Effector memory CD4-positive, alpha-beta T cell (primary cell): ENCODE measurements around the gene GOLGA6C.
"Not testable (repeated sequence)": the region's sequence is repeated elsewhere in the genome, so short reads cannot be mapped to it uniquely, and the experiment has no call there.

Experiments used
- DNase-seq, 3 donors: peaks; one replicate each; pipeline ENCODE4 v3.0.0-alpha.2; 2020
- H3K27ac ChIP-seq: 2 replicates; pipeline ENCODE4 v1.7.0; 2013; ENCODE audit warnings: mild to moderate bottlenecking, low read length, moderate library complexity; ENCODE audit not compliant: insufficient read depth, poor library complexity, severe bottlenecking
- H3K27me3 ChIP-seq: replicated peaks from 2 replicates; pipeline ENCODE4 v1.7.0; 2013; ENCODE audit warnings: mild to moderate bottlenecking, low read length; ENCODE audit not compliant: insufficient read depth, control insufficient read depth, poor library complexity, severe bottlenecking
- H3K36me3 ChIP-seq: 2 replicates; pipeline ENCODE4 v1.7.0; 2013; ENCODE audit warnings: mild to moderate bottlenecking, low read length, moderate library complexity; ENCODE audit not compliant: control insufficient read depth, insufficient read depth
- H3K4me1 ChIP-seq: 2 replicates; pipeline ENCODE4 v1.7.0; 2013; ENCODE audit warnings: low read length, mild to moderate bottlenecking; ENCODE audit not compliant: control insufficient read depth, insufficient read depth, poor library complexity, severe bottlenecking
- H3K4me3 ChIP-seq: 2 replicates; pipeline ENCODE4 v1.7.0; 2013; ENCODE audit warnings: low read length, low read depth, mild to moderate bottlenecking; ENCODE audit not compliant: insufficient read depth, poor library complexity, severe bottlenecking
- H3K9me3 ChIP-seq: 2 replicates; pipeline ENCODE4 v1.7.0; 2013; ENCODE audit warnings: mild to moderate bottlenecking, low read length, moderate library complexity; ENCODE audit not compliant: control insufficient read depth

GOLGA6C gene

GRCh38 chr15:75314552-75315290 is 56.6 kb downstream of the GOLGA6C start:
- H3K4me3 ChIP-seq: no peak overlapping the region
- H3K9me3 ChIP-seq: no peaks in the 10 kb centered on the region
- H3K27me3 ChIP-seq: no peaks in the 10 kb centered on the region
- no peaks in the 10 kb centered on the region for H3K4me1 ChIP-seq
- no peaks in the 10 kb centered on the region for H3K36me3 ChIP-seq
- no peak overlapping the region for H3K27ac ChIP-seq
- no peak for DNase-seq

- not testable (repeated sequence) for H3K9me3 ChIP-seq, DNase-seq, H3K36me3 ChIP-seq
Measured at GRCh38 chr15:75319231-75319897, 61.2 kb downstream of the GOLGA6C start.

More at GRCh38 chr15:75319231-75319897, 61.2 kb downstream of the GOLGA6C start:
- not testable (repeated sequence) for H3K4me3 ChIP-seq, H3K4me1 ChIP-seq, H3K27me3 ChIP-seq, H3K27ac ChIP-seq
